ENCODE results near the gene TNK2.

- TF ChIP-seq CTCF (IDR thresholded peaks at IDR 0.05), result no peak
- TF ChIP-seq POLR2A (IDR thresholded peaks at IDR 0.05), result no peak
These were observed 4.0 kb downstream of the TNK2 start for GRCh38 chr3:195904368-195904767.

Data from body of pancreas (tissue), 4 donors.